ENCODE results near the gene DAPK2.

DNA sequence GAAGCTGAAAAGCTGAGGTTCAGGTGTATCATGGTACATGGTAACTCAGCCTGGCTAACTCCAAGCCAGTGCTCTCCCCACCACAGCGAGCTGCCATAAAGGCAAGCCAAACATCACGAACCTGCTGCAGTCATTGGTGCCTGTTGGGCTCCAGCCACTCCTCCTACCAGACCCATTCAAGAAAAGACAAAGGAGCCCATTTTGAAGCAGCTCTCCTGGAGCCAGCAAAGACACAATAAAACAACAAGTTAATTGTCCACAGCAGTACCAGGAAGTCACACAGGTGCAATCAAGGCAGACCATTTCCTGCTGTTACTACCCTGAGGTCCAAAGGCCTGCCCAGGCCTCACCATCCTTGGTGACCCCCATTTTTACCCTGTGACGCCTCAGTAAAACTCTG, 77.6 kb downstream of the DAPK2 start:
- TF ChIP-seq CTCF (IDR thresholded peaks at IDR 0.05) (no peak), EP300 (IDR thresholded peaks at IDR 0.05) (no peak), POLR2A (IDR thresholded peaks at IDR 0.05) (no peak), POLR2AphosphoS5 (IDR thresholded peaks at IDR 0.05) (no peak)
